Measurements from ENCODE around the gene UBE2QL1. TPM values are rescaled to one million over a fixed set of nuclear protein-coding genes. Genes with fewer than 3 reads are reported as not detected.
"Not testable (repeated sequence)": the region's sequence is repeated elsewhere in the genome, so short reads cannot be mapped to it uniquely, and the experiment has no call there.

UBE2QL1 gene
- total RNA-seq, 4 donors from 2014 or later, result 0.15 to 1.4 (median 0.28) TPM

DNA sequence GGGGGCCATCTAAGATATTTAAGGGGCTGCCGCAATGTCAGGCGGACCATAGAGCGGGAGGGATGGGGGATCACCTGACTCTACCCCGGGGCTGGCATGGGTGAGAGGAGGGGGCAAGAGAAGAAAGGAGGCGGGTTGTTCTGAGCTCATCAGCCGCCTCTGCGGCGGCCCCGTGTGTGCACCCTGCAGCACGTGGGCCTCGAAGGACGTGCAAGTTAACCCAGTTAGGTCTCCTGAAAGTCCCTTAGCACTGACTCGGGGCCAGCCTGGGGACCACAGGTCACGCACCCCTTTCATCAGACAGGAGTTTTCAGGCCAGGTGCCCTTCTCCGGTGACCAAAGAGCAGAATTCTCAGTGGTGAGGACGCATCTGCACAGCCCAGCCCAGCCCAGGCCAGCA, 58.0 kb downstream of the UBE2QL1 start:
- WGBS, 2 donors (ENCODE audit: low coverage in 1 of 2), result 66 to 88% methylated on average over 4 to 9 of the region's 16 CpGs
- TF ChIP-seq, protein P1, sequence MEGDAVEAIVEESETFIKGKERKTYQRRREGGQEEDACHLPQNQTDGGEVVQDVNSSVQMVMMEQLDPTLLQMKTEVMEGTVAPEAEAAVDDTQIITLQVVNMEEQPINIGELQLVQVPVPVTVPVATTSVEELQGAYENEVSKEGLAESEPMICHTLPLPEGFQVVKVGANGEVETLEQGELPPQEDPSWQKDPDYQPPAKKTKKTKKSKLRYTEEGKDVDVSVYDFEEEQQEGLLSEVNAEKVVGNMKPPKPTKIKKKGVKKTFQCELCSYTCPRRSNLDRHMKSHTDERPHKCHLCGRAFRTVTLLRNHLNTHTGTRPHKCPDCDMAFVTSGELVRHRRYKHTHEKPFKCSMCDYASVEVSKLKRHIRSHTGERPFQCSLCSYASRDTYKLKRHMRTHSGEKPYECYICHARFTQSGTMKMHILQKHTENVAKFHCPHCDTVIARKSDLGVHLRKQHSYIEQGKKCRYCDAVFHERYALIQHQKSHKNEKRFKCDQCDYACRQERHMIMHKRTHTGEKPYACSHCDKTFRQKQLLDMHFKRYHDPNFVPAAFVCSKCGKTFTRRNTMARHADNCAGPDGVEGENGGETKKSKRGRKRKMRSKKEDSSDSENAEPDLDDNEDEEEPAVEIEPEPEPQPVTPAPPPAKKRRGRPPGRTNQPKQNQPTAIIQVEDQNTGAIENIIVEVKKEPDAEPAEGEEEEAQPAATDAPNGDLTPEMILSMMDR (IDR thresholded peaks at IDR 0.05), result no peak
- Histone ChIP-seq H3K27me3 (peaks cover 5% of the 10 kb centered on the region), H3K9me3 (peaks cover 0 to 9% (median 0%) of the 10 kb centered on the region in 3 donors), H3K27ac (no peak overlapping the region), H3K4me3 (no peak overlapping the region), H3K4me1 (no peaks in the 10 kb centered on the region), H3K36me3 (no peaks in the 10 kb centered on the region)
- ATAC-seq, result no peak

- no peaks in the 10 kb centered on the region for H3K4me1 ChIP-seq
- H3K27ac ChIP-seq, result no peak overlapping the region
- no peaks in the 10 kb centered on the region for H3K9me3 ChIP-seq
- ATAC-seq, result no peak
- H3K27me3 ChIP-seq, result peaks cover 5% of the 10 kb centered on the region
- WGBS, 2 donors (ENCODE audit: low coverage in 1 of 2), result 82 to 93% methylated on average over 2 to 6 of the region's 11 CpGs
- H3K4me3 ChIP-seq, result no peak overlapping the region
- H3K36me3 ChIP-seq, result no peaks in the 10 kb centered on the region
- TF ChIP-seq POLR2AphosphoS5 (IDR thresholded peaks at IDR 0.05) (no peak), POLR2A (IDR thresholded peaks at IDR 0.05) (no peak), EP300 (IDR thresholded peaks at IDR 0.05) (no peak)
- TF ChIP-seq, protein P1 (IDR thresholded peaks at IDR 0.05), result no peak
Observed at GRCh38 chr5:6508931-6509330, 60.3 kb downstream of the UBE2QL1 start.

- Histone ChIP-seq H3K27ac (no peak overlapping the region), H3K9me3 (no peaks in the 10 kb centered on the region), H3K4me3 (no peak overlapping the region), H3K4me1 (no peaks in the 10 kb centered on the region), H3K27me3 (no peaks in the 10 kb centered on the region), H3K36me3 (no peaks in the 10 kb centered on the region)
- TF ChIP-seq POLR2AphosphoS5 (IDR thresholded peaks at IDR 0.05) (no peak), EP300 (IDR thresholded peaks at IDR 0.05) (no peak)
- 50 to 82% methylated on average over 2 of the region's 2 CpGs for WGBS, 2 donors (ENCODE audit: low coverage in 1 of 2)
- no peak for ATAC-seq
Observed at GRCh38 chr5:6510132-6510531, 61.5 kb downstream of the UBE2QL1 start.

- no peaks in the 10 kb centered on the region for H3K4me1 ChIP-seq
- H3K27ac ChIP-seq, result no peak overlapping the region
- no peaks in the 10 kb centered on the region for H3K36me3 ChIP-seq
- H3K4me3 ChIP-seq, result no peak overlapping the region
- H3K9me3 ChIP-seq, result no peaks in the 10 kb centered on the region
- ATAC-seq, result no peak
- TF ChIP-seq, protein P1 (IDR thresholded peaks at IDR 0.05), result no peak
- TF ChIP-seq POLR2AphosphoS5 (IDR thresholded peaks at IDR 0.05), result no peak
- TF ChIP-seq EP300 (IDR thresholded peaks at IDR 0.05), result no peak
- no peak for TF ChIP-seq POLR2A (IDR thresholded peaks at IDR 0.05)
- H3K27me3 ChIP-seq, result no peaks in the 10 kb centered on the region
- WGBS, 2 donors (ENCODE audit: low coverage in 1 of 2), result 83 to 90% methylated on average over 3 to 4 of the region's 4 CpGs
Observed at GRCh38 chr5:6510973-6511372, 62.3 kb downstream of the UBE2QL1 start.

GRCh38 chr5:6515812-6516211, 67.2 kb downstream of the UBE2QL1 start:
- 24 to 33% methylated on average over 5 of the region's 5 CpGs for WGBS, 2 donors (ENCODE audit: low coverage in 1 of 2)

GRCh38 chr5:6516823-6517222, 68.2 kb downstream of the UBE2QL1 start:
- Histone ChIP-seq H3K9me3 (no peaks in the 10 kb centered on the region), H3K27me3 (peaks cover 16% of the 10 kb centered on the region), H3K4me3 (no peak overlapping the region), H3K36me3 (no peaks in the 10 kb centered on the region), H3K4me1 (no peaks in the 10 kb centered on the region), H3K27ac (no peak overlapping the region)
- ATAC-seq, result no peak
- TF ChIP-seq POLR2AphosphoS5 (IDR thresholded peaks at IDR 0.05) (no peak), EP300 (IDR thresholded peaks at IDR 0.05) (no peak), POLR2A (IDR thresholded peaks at IDR 0.05) (no peak)
- TF ChIP-seq, protein P1 (IDR thresholded peaks at IDR 0.05), result no peak
- 28 to 65% methylated on average over 4 of the region's 4 CpGs for WGBS, 2 donors (ENCODE audit: low coverage in 1 of 2)

More at GRCh38 chr5:6515812-6516211, 67.2 kb downstream of the UBE2QL1 start:
- not testable (repeated sequence) for H3K4me3 ChIP-seq, H3K27ac ChIP-seq, H3K4me1 ChIP-seq, H3K36me3 ChIP-seq, ATAC-seq, H3K9me3 ChIP-seq, H3K27me3 ChIP-seq

Data from gastroesophageal sphincter (tissue), 4 donors.